GM18870 (cell line): ENCODE results near the gene MATK.

Experiments
- ATAC-seq: cut with Tn5 transposase; IDR thresholded peaks from one replicate; pipeline ENCODE4 v1.9.1; 2021; ENCODE audit warnings: moderate library complexity; ENCODE audit not compliant: unreplicated experiment

MATK gene

DNA sequence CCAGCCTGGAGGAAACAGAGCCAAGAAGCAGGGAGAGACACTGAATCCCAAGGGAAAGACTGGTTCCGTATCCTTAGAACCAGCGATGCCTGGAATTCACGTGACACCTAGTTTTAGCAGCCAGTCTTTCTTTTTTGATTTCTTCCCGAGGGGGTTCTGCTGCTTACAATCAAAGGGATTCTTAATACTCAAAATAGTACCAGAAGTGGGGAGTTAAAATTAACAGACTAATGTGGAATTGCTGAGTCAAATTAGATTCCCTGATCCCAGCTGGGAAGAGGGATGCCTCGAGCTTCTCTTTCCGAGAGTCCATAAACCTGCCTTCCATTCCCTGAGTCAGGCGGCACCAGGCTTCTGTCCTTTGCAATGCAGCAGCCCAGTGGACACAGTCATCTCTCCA lies 4.8 kb upstream of the MATK start:
- no peak for ATAC-seq

- ATAC-seq, result no peak
Observed at GRCh38 chr19:3790209-3790734, 4.1 kb upstream of the MATK start.

GRCh38 chr19:3788996-3789778 lies 3.0 kb upstream of the MATK start:
- ATAC-seq, result no peak

DNA sequence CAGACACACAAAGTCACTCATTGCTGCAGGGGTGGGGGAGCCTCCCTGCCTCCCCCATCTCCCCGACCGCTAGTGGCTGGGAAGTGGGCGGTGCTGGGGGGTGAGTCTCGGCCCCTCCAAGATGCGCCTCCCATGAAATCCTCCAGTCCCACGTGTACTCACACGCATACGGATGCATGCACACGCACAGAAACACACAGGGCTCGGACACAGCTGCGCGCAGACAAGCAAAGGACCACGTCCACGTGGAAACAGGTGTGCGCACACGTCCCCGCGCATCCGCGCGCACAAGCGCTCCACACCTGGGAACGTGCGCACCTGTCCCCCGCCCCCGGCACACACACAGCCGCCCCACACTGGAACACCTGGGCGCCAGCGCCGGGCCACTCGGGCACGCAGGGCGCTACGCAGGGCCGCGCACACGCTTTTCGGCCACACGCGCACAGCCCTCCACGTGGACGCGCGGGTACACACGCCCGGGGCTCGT lies 687 bp downstream of the MATK start:
- no peak for ATAC-seq

DNA sequence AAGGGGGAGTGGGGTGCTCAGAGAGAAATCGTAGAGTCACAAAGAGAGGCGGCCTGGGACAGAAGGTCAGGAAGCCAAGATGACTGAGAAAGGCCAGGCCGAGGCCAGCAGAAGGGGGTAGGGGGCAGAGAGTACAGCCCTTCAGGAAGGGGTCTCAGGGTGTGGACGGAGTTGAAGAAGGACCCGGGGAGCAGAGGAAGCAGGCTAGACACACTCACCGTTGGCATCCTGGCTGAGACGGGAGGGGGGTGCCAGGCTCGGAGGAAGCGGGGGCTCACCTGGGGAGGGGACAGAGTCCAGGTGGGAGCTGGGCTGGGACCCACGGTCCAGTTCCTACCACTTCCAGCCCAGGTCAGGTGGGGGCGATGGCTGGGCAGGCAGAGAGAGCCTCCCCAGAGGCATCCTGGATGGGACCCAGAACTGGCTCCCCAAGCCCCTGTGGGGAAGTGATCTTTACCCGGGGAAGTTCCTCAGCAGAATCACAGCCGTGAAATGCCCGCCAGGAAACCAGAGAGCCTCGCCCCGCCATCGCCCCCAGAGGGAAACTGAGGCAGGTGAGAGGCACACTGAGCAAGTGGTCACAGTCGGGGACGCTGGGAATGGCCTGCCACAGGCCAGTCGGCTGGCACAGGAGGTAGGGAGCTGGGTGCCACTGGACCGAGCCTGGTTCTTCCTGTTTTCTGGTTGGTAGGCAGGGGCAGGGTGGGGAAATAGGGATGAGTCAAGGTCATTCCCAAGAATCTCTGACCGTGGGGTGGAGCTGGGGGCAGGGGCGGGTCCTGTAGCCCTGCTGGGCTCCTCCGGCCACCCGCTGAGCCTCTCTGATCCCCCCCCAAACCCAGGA lies 1.4 kb downstream of the MATK start:
- ATAC-seq, result no peak

DNA sequence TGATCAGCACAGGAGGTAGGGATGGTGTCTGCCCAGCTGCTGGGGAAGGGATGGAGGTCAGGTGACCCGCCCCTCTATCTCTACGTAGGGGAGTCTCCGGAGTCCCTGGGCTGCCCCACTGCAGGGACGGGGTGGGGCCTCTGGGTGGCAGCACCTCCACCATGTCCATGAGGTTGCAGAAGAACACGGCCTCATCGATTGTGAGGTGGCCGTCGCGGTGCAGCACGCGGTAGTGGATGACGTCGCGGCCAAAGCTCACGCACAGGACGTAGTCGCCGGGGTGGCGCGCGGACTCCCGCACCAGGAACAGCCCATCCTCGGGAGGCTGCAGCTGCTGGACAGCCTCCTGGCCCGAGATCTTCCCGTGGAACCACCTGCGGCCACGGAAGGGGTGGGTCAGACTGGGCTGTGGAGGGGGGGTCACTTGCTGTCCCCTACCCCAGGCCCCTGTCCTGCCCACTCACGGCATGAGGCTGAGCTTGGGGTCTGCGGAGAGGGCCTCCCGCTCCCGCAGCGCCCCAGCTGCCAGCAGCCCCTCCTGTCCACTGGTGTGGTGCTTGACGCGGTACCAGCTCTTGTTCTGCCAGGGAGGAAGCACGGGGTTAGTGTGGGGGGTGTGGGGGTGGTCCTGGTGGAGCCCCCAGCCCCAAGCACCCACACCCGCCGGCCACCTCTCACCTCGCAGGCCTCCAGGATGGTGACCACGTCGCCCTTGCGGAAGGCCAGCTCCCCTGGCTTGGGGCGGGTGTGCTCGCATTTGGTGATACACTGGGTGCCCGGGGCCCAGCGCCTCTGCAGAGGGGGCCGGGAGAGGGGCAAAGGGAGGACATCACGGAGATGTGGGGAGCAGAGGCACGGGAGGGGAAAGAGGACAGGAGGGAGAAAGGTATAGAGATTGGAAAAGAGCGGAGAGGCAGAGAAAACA lies 2.3 kb downstream of the MATK start:
- ATAC-seq, result no peak

DNA sequence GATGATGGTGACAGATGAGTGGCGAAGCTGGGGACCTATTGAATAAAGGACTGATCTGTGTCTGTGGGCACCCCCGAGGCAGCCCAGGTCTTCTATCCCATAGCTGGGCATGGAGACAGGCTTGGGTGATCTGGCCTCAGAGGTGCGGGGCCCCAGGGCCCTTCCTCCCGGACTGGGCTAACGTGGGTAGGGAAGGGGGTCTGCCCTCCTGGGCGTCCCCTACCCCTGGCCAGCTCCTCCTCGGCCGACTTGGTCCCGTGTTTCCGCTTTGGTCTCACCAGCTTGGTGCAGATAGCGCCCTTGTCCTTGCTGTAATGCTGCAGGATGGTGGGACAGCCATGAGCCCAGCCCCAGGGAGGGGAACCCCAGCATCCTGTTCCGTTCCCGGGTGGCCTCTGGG lies 3.3 kb downstream of the MATK start:
- ATAC-seq, result no peak

DNA sequence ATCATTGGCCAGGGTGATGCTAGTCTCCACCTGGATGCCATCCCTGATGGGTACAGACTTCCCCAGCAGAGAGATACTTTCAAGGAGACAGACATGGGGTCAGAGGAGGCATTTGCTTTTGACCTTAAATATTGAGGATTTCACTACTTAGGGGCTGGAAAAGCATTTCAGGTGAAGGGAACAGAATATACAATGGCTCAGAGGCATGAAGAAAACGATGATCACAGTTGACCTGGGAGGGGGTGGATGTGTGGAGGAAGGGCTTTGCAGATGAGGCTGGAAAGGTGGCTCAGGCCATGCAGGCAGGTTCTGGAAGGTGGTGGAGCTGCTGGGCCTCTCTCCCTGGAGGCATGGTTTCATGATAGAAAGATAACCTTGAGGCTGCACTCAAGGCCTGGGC lies 3.9 kb downstream of the MATK start:
- ATAC-seq, result no peak

DNA sequence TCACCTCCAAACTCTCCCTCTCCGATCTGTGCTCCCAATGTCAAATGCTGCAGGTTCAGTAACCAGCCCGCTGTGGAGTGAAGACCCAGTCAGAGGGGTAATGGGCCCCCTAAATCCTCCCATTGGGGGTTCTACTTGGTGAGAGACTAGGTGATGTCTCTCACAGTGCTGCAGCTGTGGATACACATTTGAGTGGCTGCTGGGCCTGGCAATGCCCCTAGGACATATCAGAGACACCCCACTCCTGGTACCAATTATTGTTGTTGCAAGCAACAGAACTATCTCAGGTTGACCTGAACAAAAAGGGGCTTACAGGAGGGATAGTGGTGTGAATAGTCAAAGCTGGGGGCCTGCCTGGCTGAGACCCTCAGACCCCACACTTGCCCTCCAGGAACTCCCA lies 4.6 kb downstream of the MATK start:
- ATAC-seq, result no peak

GRCh38 chr19:3780786-3781304 lies 5.3 kb downstream of the MATK start:
- no peak for ATAC-seq

- no peak for ATAC-seq
Observed at GRCh38 chr19:3778899-3779723, 7.1 kb downstream of the MATK start.

- no peak for ATAC-seq
Observed at GRCh38 chr19:3778104-3778867, 7.9 kb downstream of the MATK start.

- ATAC-seq, result no peak
Observed at GRCh38 chr19:3776479-3777040, 9.6 kb downstream of the MATK start.

DNA sequence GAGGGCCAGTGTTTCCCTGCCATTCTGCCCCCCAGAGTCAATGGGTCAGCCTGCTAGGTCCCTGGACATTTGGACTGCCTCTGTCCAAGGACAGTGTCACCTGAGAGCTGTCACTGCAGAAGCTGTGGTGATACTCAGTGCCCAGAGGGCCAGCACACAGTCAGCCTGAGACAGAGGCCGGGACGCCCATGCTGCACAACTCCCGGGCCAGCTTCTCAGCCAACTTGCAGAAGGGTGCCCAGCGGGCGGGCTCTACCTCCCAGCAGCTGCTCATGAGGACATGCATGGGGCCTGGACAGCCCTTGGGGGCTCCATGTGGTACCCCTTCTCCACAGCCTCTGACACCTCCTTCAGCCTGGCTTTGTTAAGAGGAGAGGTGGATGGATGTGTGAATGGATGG lies 10.3 kb downstream of the MATK start:
- ATAC-seq, result no peak

DNA sequence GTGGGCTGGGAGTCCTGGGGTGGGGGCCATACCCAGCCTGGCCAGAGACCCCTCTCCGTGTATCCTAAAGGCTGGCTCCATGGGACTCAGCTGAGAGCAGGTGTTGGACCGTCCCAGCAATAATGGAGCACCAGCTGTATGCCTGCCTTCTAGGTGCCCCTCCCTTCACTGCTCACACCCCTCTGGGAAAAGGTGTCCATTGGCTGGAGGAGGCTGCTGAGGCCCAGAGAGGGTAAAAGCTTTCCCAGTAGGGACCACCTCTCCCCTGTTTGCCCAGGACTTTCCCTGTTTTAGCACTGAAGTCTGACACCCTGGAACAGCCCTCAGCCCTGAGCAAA lies 10.8 kb downstream of the MATK start:
- no peak for ATAC-seq

GRCh38 chr19:3774621-3775373 lies 11.4 kb downstream of the MATK start:
- ATAC-seq, result no peak

GRCh38 chr19:3773814-3774515 lies 12.2 kb downstream of the MATK start:
- no peak for ATAC-seq
